GM21717 (cell line): Measurements from ENCODE around the gene SSX1.
"Not testable (repeated sequence)": the region's sequence is repeated elsewhere in the genome, so short reads cannot be mapped to it uniquely, and the experiment has no call there.

Experiments
- ATAC-seq: cut with Tn5 transposase; IDR thresholded peaks from one replicate; pipeline ENCODE4 v1.9.1; 2021; ENCODE audit warnings: mild to moderate bottlenecking, moderate library complexity; ENCODE audit not compliant: unreplicated experiment

SSX1 gene, protein sequence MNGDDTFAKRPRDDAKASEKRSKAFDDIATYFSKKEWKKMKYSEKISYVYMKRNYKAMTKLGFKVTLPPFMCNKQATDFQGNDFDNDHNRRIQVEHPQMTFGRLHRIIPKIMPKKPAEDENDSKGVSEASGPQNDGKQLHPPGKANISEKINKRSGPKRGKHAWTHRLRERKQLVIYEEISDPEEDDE

DNA sequence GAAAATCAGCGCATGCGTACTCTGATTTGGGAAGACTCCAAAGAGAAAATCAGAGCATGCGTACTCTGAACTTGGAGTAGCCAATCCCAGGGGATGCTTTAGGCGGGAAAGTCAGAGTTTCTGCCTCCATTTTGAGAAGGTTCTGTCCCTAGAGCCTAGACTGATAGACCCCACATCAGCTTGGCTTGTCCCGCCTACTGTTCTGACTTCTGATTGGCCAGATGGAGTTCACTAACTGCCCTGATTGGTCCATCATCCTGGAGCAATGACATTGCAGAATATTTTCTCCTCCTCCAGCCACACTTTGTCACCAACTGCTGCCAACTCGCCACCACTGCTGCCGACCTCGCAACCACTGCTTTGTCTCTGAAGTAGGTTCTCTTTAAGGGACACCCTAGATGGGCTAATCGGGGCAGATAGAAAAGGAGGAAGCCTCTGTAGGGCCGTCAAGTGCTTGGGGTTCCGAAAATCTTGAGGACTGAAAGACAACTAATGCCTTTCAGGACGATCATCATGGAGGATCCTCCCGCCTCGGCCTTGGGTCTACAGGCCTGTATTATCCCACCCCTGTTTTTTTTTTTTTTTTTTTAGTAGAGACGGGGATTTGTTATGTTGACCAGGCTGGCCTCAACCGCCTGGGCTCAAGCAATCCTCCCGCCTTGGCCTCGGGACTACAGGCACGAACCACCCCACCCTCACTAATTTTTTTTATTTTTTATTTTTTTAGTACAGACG lies at the start of gene SSX1:
Gene SSX1, plus strand, starts transcription at position 331 of the 735 bp plus-strand sequence. CDS start 1,850 bp downstream, outside the sequence.
- ATAC-seq = not testable (repeated sequence)

DNA sequence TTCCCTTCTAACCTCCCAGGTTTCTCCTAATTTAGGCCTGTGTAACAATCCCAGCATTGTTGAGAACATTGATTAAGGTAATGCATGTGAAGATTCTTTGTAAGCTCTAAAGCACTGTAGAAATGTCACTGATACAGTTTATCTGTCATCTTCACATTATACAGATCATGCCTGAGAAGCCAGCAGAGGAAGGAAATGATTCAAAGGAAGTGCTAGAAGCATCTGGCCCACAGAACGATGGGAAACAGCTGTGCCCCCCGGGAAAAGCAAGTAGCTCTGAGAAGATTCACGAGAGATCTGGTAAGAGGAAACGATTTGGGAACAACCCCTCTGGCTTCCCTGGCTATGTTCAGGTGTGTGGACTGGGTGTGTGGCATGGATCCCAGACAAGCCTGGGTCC lies 40.9 kb upstream of the SSX1 start:
- not testable (repeated sequence) for ATAC-seq

DNA sequence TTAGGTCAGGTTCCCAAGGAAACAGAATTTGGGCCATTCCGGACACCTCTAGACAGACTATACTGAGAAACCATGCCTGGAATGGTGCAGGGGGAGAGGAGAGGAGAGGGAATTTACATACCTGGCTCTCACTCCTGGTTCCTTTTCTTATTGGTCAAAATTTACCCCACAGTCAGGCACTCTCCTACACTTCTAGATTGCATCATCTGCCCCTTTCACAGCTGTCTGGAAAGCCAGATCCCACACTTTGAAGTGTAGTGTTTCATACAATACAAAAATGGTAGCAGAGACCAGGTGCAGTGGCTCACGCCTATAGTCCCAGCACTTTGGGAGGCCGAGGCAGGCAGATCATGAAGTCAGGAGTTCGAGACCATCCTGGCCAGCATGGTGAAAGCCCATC lies 31.0 kb upstream of the SSX1 start:
- not testable (repeated sequence) for ATAC-seq

DNA sequence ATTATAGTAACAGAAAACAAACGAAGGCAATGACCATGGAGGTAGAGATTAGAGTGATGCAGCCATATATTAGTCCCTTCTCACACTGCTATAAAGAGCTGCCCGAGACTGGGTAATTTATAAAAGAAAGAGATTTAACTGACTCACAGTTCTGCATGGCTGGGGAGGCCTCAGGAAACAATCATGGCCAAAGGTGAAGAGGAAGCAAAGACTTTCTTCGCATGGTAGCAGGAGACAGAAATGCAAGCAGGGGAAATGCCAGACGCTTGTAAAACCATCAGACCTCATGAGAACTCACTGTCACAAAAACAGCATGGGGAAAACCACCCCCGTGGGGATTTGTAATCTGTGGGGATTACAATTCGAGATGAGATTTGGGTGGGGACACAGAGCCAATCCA lies 2.2 kb upstream of the SSX1 start:
- ATAC-seq = not testable (repeated sequence)

DNA sequence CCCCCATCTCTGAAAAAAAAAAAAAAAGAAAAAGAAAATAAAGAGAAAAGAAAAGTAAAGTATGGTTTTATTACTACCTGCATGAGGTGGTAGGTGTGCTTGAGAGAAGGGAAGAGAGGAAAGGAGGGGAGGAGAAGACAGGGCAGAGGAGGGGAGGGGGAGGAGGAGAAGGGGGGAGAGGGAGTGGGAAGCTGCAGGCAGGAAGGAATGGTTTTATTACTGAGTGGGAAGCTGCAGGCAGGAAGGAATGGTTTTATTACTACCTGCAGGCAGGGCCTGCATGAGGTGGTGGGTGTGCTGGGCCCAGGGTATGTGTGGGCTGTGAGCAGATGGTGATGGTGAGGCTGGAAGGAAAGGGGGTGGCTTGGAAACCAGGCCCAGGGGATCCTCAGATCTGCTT lies 19.2 kb downstream of the SSX1 start:
- ATAC-seq = not testable (repeated sequence)

DNA sequence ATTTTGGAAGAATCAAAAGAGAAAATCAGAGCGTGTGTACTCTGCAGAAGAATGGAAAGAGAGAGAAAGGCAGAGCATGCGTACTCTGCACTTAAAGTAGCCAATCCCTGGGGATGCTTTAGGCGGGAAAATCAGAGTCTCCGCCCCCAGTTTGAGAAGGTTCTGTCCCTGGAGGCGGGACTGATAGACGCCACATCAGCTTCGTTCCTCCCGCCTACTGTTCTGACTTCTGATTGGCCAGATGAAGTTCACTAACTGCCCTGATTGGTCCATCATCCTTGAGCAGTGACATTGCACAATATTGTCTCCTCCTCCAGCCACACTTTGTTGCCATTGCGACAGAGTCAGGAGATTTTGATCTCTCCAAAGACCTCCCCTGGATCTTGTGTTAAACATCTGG lies 23.8 kb downstream of the SSX1 start:
- no peak for ATAC-seq

DNA sequence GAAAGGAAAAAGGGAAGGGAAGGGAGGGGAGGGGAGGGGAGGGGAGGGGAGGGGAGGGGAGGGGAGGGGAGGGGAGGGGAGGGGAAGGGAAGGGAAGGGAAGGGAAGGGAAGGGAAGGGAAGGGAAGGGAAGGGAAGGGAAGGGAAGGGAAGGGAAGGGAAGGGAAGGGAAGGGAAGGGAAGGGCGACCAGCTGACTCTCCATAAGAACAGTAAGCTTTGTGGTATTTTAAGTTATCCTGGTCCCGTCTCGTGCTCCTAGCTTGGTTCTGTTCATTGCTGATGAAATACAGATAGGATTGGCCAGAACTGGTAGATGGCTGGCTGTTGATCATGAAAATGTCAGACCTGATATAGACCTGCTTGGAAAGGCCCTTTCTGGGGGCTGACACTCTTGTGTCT lies 25.5 kb downstream of the SSX1 start:
- ATAC-seq = not testable (repeated sequence)

DNA sequence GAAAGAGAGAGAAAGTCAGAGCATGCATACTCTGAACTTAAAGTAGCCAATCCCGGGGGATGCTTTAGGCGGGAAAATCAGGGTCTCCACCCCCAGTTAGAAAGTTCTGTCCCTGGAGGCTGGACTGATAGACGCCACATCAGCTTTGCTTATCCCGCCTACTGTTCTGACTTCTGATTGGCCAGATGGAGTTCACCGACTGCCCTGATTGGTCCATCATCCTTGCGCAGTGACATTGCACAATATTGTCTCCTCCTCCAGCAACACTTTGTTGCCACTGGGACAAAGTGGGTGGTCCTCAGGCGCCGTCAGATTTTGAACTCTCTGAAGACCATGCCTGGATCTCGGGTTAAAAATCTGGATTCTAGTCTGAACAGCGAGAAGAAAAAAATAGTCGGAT lies 51.0 kb downstream of the SSX1 start:
- no peak for ATAC-seq

DNA sequence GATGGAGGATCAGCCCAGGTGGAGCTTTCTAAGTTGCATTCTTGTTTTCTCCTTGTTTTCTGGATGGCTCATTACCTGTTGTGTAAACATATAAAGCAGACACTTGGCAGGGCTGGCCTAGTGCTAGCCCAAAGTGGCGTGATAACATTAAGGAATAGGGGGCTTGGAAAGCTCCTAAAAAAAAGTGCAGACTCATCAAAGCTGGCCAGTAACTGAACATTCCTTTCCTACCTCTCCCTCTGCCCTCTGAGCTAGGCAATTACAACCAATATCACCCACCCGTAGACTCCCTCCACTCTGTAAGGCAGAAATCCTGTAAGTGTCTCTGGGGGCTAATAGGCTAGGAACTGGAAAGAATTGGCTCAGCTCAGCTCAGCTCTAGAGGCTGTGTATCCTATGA lies 58.8 kb downstream of the SSX1 start:
- ATAC-seq = not testable (repeated sequence)
